DMS153 (cell line): ENCODE measurements around the gene HABP2.
A peak's percentile ranks its signal among the peaks of the same experiment; 100 is the strongest.

Source experiments
- DNase-seq: peaks from one replicate; lab custom pipeline; 2025; lab: John Stamatoyannopoulos, UW

Gene HABP2

DNA sequence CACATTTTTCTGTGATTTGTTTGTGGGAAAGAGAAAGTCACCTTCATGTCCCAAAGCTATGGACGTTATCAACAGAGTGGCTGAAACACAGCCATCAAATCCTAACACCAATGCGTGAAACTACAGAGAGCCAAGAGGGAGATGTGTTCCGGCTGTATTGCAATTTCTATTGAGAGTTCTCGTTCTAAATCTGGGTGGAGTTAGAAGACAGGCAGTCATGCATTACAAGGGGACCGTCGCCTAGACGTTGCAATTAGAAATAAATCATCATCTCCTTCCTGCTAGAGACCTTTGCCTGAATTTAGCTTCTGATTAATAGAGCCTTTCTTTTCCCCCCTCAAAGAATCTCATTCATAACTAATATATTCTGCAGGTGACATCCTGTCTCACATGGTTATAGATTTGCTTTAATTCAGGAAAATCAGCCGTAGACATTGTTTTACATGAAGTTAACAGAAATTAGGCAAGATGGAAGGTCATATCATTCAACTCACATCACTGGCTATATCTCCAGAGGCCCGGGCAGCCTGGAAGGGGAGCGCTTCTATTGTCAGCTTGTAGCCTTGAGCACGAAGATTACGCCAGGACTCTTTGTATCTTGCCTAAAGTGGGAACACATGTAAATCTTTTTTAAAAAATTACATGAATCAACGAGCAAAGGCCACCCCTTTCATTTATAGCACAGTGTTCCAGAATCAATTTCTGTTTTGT lies 52.6 kb downstream of the HABP2 start:
- no peak for DNase-seq

DNA sequence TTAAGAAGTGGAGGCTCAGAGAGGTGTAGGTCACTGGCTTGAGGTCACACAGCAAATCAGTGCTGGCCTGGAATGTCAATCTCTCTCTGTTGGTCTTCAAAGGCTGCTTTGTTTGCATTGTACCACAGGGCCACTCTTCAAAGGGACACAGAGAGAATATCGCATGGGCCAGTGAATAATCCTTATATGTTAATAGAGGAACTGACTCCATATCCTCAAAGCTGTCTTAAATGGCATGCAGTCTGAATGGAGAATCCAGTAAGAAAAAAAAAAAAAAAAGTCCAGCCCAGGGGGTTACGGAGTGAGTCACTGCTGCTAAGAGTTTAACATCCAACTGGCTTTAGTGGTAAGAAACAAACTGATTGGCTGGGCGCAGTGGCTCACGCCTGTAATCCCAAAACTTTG lies 56.9 kb downstream of the HABP2 start:
- DNase-seq, result no peak

DNA sequence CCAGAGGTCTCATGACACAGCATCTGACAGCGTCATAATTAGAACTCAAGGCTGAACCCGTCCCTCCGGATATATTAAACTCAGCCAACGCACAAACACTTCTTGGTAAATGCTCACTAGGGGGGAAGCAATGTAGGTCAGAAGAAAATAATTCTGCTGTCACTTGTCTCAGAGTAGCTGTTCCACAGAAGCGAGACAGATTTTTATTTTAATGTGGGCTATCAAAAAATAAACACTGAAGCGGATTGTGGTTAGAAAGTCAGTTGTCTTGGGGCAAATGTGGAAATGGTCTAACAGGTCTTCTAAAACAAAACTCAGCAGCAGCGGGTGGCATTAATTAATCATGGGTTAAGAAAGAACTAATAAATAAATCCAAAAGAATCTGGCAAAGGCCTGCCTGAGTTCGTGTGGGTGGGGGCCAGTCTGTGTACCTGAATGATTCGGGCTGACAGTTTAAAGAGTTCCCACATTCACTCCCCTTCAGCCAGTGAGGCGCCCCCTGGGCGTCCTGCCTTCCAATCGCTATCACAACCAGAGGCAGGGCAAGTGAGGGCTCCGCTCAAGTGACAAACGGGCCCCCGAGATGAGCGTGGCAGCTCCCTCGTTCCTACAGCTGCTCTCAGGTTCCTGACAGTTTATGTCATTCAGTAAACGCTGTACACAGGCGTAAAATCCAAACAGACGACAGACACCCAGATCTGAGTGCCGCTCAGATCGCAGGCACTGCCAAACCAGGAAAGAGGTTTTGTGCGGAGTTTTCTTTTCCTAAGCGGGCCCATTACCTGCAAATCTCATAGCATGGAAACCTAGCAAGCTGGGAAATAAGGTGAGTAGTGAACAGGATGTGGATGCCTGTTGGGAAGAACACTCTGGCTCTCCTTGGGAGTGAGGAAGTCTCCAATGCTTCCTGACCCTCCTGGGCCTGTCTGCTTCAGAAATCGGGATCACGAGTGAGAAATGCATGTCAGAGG lies 58.1 kb downstream of the HABP2 start:
- peak; percentile 15 for DNase-seq

DNA sequence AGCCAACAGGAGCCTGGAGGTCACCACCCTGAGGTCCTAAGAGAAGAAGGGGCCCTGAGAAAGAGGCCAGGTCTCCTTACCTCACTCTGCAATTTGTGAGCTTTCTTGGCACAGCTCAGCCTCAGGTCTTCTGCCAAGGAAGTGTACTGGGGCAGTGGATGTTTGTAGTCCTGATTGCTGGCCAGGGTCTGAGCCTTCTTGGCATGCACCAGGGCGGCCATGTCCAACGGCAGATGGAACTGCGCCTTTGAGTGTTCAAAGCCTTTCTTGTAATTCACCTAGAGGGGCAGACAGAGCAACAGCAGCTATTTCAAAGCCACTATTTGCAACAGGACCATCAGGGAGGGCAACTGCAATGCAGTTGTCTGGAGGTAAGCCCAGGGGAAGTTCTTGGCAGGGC lies 59.3 kb downstream of the HABP2 start:
- DNase-seq, result no peak

DNA sequence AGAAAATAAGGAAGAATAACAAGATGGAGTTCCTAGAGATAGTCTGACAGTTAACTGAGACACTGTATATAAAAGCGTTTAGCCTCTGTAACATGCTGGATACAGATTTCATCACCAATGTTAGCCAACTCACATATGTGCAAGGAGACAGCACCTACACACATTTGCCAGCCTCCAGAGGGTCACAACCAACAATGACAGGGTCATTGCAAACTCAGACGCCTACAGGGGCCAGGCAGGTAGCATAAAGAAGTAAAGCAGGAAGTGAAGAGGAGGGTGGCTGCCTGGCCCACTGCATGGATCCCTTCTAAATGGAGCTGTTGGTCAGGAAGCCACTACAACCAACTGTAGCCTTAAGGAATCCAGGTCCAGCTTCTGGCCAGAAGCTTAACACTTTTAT lies 60.6 kb downstream of the HABP2 start:
- no peak for DNase-seq

DNA sequence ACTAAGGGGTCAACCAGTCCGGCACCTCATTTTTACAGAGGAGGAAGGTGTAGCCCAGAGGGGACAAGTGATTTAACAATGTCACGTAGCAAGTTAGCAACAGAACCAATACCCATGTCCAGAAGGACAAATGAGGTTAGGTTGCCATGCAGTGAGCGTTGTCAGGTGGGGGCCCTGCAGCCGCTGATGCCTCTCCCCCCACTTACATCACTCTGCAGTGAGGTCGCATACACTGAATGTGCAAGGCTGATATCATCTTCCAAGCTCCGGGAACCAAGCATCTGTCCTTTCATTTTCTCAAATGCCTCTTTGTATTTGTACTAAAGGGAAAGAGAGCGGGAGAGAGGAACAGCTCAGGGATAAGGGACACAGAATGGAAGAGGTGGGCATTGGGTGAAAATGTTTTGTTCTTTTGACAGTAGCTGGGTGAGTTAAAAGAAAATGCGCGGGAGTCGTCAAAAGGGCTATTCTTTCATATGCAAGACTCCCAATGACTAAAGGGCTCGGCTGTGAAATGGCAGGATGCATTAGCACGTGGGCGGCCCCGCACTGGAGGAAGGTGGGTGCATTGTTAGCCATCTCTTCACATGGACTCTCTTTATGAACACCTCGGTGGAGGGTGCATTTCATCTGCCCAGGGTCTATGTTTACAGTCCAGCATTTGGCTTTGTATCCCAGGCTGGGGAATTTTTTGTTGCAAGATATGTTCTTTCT lies 61.3 kb downstream of the HABP2 start:
- no peak for DNase-seq

DNA sequence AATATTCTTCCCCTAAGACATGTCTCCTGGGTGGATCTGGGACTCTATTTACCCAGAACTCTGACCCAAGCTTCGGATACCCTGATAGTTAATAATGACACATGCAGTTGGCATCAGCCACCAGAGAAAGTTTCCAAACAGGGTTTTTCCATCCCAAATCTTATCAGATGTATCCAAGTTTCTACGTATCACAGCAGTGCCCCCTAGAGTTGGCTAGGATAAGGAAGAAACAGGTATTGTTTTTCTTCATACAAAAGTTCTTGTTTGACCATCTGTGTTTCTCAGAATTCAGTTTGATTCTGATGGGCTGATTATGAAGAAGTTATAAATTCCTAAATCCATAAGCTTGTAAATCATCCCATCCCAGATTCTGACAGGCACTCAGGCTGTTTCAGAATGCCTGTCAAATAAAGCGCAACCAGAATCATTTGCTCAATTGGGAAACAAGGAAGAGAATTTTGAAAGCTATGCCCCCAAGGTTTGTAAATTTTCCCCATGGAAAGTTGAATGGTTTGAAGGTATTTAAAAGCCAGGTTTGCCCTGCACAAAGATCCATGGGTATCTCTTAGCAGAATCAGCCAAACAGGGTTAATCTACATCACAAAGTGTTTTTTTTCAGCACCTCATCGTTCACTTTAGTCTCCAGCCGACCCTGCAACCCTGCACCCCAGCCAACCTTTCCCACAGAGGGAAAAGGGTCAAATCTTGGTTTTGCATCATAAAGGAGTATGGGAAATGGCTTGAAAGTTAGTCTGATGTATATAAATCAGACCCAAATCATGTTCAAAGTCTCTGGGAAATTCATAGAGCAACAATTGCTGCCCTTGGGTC lies 63.6 kb downstream of the HABP2 start:
- no peak for DNase-seq

DNA sequence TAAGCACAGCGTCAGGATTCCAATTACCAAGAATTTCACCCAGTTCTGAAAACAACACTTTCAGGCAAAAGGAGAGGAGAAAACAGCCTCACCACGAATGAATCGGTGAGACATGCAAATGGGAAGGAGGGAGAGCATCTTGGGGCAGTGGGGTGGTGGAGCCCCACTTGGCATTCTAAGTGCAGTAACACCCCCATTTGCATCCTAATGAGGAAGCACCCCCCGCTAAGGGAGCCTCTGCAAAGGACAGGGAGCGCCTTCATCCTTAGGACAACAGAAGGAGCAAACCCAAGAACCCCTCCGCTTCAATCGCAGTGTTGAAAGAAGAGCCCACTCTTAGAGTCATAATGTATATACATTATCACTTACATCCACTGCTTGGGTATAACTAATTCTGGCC lies 64.2 kb downstream of the HABP2 start:
- no peak for DNase-seq

DNA sequence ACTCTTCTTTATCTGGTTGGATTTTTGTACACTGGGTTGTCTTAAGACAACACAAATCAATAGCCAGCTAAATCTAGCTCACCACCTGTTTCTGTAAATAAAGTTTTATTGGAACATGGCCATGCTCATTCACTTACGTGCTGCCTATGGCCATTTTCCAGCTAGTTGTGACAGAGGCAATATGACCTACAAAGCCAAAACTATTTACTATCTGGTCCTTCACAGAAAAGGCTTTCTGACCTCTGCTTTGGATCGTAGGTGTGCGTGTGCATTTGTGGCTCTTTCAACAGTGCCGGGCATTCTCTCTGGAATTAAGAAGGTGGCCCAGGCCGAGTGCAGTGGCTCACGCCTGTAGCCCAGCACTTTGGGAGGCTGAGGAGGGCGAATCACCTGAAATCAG lies 65.5 kb downstream of the HABP2 start:
- DNase-seq, result no peak

DNA sequence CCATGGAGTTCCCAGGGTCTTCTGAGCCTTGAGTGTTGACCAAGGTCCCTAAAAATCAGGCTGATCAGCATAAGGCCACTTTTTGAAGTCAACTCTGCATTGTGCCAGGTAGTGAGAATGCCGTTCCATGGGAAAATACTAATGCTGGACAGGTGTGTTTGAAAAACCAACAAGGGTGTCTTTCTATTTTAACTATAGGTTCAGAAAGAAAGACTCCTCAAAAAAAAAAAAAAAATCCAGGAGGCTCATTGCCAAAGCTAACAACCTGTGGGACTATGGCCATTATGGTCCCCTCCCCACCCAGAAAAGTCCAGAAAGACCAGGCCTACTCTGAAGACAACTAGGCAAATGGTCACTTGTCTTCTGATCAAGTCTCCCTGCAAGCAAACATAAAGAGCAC lies 66.5 kb downstream of the HABP2 start:
- no peak for DNase-seq

DNA sequence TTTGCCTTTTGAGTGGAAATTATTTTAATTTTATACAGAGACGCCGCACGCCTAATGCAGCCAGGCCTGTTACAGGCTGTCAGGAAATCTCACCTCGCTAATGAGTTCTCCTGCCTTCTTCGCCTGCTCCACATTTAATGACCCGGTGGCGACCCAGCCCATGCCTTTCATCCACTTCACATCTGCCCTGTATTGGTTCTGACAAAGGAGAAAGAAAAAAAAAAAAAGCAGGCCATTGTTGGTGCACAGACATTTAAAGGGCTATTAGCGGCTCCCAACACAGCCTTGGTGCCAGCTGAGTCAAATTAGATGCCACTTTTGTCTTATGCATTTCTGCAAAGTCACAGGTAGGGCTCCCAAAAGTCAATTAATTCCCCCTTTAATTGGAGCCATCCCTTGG lies 67.7 kb downstream of the HABP2 start:
- DNase-seq, result peak; percentile 45

DNA sequence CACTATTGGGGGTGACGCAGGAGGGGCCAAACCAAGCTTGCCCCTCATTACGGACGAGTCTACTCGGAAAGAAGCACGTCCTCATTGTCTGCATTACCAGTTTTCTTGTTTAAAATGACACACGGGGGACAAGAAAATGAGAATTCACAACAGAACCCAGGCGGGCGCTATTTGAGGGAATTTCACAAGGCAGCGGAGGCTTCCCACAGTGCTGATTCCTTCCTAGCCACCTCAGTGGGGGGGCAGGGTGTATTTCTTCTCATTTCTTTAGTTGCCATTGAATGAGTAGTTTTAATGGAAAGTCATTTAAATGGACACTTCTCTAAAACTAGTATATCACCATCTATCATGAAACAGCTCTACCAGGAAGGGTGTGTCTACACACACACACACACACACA lies 68.1 kb downstream of the HABP2 start:
- DNase-seq, result no peak

DNA sequence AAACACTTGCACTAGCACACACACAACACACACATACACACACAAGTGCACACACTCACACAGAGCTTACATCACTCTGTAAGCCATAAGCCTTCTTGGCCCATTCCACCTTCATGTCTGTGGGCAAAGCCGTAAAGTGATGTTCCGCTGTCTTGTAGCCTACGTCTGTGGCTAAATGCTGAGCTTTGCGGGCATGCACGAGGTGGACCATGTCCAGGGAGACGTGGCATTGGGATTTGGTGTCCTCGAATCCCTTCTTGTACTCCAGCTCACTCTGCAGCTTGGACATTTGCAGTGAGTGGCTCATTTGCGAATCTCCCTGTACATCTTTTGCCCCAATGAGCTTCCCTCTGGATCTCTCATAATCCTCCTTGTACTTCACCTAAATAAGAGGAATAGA lies 68.9 kb downstream of the HABP2 start:
- DNase-seq, result no peak

DNA sequence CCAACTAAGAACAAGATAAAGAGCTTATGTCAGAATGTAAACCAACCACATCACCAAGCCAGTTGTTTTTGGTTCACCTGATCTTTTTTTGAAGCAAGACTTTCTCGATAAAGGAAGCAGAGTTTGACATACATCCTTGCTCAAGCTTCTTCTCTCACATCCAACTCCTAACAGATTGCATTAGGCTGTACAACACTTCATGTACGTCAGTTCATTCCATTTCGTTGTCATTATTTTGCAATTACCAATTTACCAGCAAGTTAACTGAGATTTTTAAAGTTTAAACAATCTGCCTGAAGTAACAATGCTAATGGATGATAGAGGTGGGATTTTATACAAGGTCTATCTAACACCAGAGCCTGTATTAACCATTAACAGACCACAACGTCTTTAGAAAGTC lies 70.0 kb downstream of the HABP2 start:
- DNase-seq, result no peak

DNA sequence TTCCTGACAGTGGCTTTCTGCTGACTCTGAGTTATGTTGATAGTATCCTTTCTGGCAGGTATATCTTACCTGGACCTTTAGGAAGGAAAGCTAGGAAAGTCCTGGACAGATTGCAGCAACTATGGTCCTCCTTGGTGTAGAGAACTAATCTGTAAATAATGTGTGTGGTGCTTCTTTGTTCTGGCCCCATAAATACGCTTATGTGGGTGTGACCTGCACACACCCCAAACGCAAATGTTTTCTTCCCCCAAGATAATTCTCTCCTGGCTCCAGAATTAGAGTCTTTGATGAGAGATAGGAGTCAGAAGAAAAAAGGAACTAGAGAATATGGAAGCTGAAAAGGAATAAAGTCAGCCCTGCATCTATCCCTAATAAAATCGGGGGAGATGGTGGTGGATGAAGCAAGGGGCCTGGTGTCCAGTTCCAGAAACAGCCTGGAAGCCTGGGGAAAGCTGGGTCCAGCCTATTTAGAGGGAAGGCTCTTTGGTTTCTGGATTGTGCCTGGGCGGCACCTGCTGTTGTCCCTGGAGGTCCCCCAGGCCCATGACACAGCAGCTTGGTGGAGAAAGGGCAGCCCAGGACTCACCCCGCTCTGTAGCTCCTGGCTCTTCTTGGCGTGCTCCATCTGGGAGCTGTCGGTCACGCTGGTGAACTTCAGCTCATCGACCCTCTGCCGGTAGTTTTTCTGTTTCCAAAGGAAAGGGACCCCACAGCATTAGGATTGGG lies 72.8 kb downstream of the HABP2 start:
- no peak for DNase-seq

DNA sequence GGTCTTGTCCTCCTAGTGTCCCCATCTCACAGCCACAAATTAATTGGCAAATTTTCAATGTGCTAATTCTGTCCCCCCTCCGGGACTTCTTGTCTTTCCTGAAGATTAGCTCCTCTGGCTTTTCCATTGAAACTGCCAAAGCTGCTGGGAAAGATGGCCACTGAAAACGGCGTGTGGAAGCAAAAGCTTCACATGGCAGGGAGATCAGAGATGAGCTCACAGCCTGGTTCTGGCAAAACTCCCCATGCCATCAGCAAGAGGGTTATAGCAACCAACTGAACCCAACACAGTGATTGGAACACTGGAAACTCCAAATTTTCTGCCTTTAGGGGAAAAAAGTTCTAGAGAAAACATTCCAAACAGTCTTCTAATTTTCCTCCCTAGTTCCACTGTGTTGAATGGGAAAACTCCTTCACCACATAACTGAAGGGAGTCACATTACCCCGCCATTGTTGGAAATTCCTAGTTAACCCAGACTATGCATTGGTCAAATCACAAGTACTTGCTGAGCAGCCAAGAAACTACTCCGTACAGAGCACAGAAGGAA lies 74.0 kb downstream of the HABP2 start:
- no peak for DNase-seq

DNA sequence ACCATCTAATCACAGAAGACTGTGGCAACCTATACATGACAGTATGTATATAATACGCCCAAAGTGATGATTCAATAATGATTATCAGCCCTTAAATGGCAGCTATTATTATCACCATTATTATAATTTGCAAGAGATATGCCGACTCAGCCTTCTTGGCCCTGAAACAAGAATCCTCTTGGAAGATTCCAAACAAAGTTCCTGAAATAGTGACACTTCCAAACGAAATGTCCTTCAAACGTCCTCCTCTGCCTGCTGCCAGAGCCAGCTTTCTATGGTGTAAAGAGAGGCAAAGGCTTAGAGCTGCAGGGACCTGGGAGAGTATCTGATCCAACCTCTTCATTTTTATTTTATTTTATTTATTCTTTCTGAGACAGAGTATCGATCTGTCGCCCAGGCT lies 75.0 kb downstream of the HABP2 start:
- DNase-seq, result no peak

DNA sequence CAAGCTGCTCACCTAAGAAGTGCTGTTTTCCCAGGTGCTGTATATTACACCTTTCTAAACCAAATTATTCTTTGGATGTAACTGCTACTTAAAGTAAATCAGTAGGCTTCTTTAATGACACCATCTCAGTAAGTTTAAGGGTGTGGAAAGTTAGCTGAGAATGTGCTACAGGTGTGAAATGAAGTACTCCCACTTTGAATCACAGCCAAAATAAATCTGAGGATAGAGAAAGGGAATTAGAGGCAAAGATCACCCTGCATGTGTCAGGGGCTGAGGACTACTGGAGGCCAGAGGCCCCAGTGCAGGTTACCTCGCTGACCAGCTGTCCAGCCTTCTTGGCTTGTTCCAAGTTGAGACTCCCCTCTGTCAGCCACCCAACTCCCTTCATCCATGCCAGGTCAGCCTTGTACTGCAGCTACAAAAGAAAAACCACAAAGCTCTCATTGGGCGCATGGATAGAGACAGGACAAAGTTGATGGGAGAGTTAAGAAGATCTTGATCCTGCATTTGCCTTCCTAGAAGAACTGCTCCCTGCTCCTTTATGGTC lies 75.8 kb downstream of the HABP2 start:
- no peak for DNase-seq

DNA sequence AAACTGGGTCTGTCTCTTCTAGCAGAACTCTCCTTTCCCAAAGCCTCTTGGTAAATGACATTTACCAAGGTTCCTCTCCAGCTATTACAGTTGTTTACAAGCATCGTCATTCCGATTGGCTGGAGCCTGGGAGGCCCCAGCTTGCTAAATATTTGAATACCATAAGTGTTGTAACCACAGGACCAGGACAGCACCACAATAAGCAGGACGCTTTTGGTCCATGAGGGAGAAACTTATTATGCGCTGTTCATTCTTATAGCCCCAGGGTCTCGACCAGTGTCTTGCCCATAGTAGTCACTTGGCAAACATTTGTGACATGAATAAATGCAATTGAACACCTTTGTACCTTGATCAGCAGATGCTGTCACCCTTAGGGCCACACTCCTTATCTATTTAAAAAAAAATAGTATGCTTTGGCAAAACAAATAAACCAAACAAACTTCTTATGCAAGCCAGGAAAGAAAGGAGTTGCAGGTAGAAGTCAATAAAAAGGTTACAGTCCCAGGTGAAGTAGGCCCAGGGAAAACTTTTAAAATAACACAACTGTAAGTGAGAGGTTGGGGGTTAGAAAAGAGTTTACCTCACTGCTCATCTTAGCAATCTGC lies 78.2 kb downstream of the HABP2 start:
- DNase-seq, result no peak

DNA sequence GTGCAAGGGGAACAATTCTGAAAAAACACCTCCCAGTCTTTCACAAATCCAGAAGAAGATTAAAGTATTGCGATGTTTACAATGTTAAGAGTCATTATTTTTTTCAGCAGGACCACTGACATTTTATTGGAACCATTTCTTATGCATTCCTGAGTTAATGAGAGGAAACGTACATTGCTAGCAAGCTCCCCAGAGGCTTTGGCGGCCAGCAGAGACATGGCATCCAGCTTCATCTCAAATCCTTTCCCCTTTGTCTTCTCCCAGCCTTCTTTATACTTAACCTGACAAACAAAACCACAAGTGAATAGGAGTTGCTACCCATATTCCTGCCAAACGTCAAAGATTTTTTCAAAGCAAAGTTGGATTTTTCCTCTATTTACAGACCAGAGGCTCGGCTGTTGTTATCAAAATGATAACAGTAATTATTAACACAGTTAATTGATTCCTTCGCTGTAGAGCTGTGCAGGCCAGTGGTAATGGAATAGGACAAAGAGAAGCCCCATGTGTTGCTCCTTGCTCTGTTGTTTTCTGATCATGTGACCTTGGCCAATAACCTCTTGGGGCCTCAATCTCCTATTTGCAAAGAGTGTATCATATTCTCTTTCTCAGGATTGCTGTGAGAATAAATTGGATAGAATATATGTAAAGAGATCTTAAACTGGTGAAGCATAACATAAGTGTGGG lies 79.0 kb downstream of the HABP2 start:
- DNase-seq, result no peak
